ENCODE data around the gene LGI4. TPM values are rescaled to one million over a fixed set of nuclear protein-coding genes. Genes with fewer than 3 reads are reported as not detected.

LGI4 gene
- total RNA-seq = 7.5 TPM
- 5.1 TPM for polyA plus RNA-seq (ENCODE audit: insufficient read depth, low read depth, low replicate concordance)
- long read RNA-seq, donor 1 = 0 reads
- long read RNA-seq, donor 2, partial matches to known transcripts = 5 of 36 reads
- long read RNA-seq, donor 2, other reads (novel, unspliced or antisense) = 31 of 36 reads
- long read RNA-seq, donor 3, partial matches to known transcripts = 0 of 1 reads
- long read RNA-seq, donor 3, other reads (novel, unspliced or antisense) = 0 of 1 reads
- long read RNA-seq, donor 4, partial matches to known transcripts = 0 of 25 reads
- long read RNA-seq, donor 4, other reads (novel, unspliced or antisense) = 25 of 25 reads
- long read RNA-seq, donor 5 = 0 reads
- long read RNA-seq, donor 6 = 0 reads
- long read RNA-seq, donor 7, partial matches to known transcripts = 1 of 4 reads
- long read RNA-seq, donor 7, other reads (novel, unspliced or antisense) = 1 of 4 reads
- long read RNA-seq, donor 8, partial matches to known transcripts = 0 of 1 reads
- long read RNA-seq, donor 8, other reads (novel, unspliced or antisense) = 0 of 1 reads
- long read RNA-seq, donor 9 = 0 reads
- long read RNA-seq, donor 10 = 0 reads

- no peak for TF ChIP-seq CTCF (IDR thresholded peaks at IDR 0.05; ENCODE audit: borderline replicate concordance, extremely low read depth, insufficient read depth)
- DNase-seq = no peak
- no peak for FAIRE-seq
Measured at GRCh38 chr19:35134601-35135242, at the start of gene LGI4. Gene LGI4 (minus strand): TSS chr19:35135059. CDS start chr19:35134680, 379 bp downstream.

DNA sequence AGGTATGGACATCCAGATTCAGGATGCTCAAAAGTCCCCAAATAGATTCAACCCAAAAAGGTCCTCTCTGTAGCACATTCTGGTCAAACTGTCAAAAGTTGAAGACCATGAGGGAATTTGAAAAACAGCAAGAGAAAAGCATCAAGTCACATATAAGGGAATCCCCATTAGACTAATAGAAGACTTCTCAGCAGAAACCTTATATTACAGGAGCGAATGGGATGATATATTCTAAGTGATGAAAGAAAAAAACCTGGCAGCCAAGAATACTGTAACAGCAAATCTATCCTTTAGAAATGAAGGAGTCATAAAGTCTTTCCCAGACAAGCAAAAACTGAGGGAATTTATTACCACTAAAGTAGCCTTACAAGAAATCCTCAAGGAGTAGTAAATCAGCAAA, 49.4 kb upstream of the LGI4 start:
- DNase-seq (no peak), FAIRE-seq (no peak)
- H3K27me3 ChIP-seq (ENCODE audit: control insufficient read depth, insufficient read depth, low read length) = no peaks in the 10 kb centered on the region
- H3K9me3 ChIP-seq (ENCODE audit: control insufficient read depth in 2 of 3, insufficient read depth in 1 of 3, low read length in 3 of 3) = peaks cover 0 to 7% (median 0%) of the 10 kb centered on the region in 3 donors
- intact Hi-C loops (cut with DNase I) = no loop called here
- no peak for TF ChIP-seq CTCF (IDR thresholded peaks at IDR 0.05; ENCODE audit: borderline replicate concordance, extremely low read depth, insufficient read depth)
- H3K27ac ChIP-seq (ENCODE audit: low read depth in 2 of 2, low read length in 2 of 2) = no peak overlapping the region
- no peak overlapping the region for H3K4me3 ChIP-seq (ENCODE audit: low read length in 3 of 3)
- H3K36me3 ChIP-seq (ENCODE audit: control insufficient read depth in 2 of 3, insufficient read depth in 3 of 3, low read length in 3 of 3) = no peaks in the 10 kb centered on the region
- H3K9ac ChIP-seq (ENCODE audit: low read length in 3 of 3) = no peak overlapping the region
- no peaks in the 10 kb centered on the region for H3K4me1 ChIP-seq (ENCODE audit: control insufficient read depth in 2 of 3, insufficient read depth in 2 of 3, low read depth in 1 of 3, low read length in 3 of 3)

More at GRCh38 chr19:35134601-35135242, at the start of gene LGI4:
- no peak within 1 kb of the TSS for H3K4me3 ChIP-seq (ENCODE audit: low read length in 3 of 3)
- no peaks in the 10 kb centered on the region for H3K36me3 ChIP-seq (ENCODE audit: control insufficient read depth in 2 of 3, insufficient read depth in 3 of 3, low read length in 3 of 3)
- intact Hi-C loops (cut with DNase I) = no loop called here
- H3K9me3 ChIP-seq (ENCODE audit: control insufficient read depth in 2 of 3, insufficient read depth in 1 of 3, low read length in 3 of 3) = no peaks in the 10 kb centered on the region
- H3K4me1 ChIP-seq (ENCODE audit: control insufficient read depth in 2 of 3, insufficient read depth in 2 of 3, low read depth in 1 of 3, low read length in 3 of 3) = peaks cover 0 to 6% (median 2%) of the 10 kb centered on the region in 3 donors
- H3K27me3 ChIP-seq (ENCODE audit: control insufficient read depth, insufficient read depth, low read length) = no peaks in the 10 kb centered on the region
- peak within 1 kb of the TSS in 1 of 2 donors; percentile 51 for H3K27ac ChIP-seq (ENCODE audit: low read depth in 2 of 2, low read length in 2 of 2)
- peak within 1 kb of the TSS in 1 of 3 donors; percentile 10 for H3K9ac ChIP-seq (ENCODE audit: low read length in 3 of 3)

DNA sequence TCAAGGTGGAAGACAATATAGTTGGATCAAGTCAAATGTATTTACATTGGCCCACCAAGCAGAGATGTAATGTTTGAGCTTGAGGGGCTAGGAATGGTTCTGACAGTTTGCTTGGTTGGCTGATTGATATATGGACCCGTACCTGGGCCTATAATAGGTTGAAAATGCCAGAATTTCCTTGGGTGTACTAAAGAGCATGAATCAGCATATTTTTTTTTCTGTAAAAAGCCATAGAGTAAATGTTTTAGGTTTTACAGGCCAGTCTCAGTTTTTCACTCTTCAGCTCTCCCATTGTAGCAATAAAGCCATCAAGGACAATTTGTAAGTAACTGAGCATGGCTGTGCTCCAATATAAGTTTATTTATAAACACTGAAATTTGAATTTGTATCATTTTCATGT, 46.5 kb upstream of the LGI4 start:
- H3K27me3 ChIP-seq (ENCODE audit: control insufficient read depth, insufficient read depth, low read length) = no peaks in the 10 kb centered on the region
- no peak overlapping the region for H3K27ac ChIP-seq (ENCODE audit: low read depth in 2 of 2, low read length in 2 of 2)
- DNase-seq = no peak
- no peak for TF ChIP-seq CTCF (IDR thresholded peaks at IDR 0.05; ENCODE audit: borderline replicate concordance, extremely low read depth, insufficient read depth)
- intact Hi-C loops (cut with DNase I) = no loop called here
- H3K36me3 ChIP-seq (ENCODE audit: control insufficient read depth in 2 of 3, insufficient read depth in 3 of 3, low read length in 3 of 3) = no peaks in the 10 kb centered on the region
- H3K9ac ChIP-seq (ENCODE audit: low read length in 3 of 3) = no peak overlapping the region
- H3K4me1 ChIP-seq (ENCODE audit: control insufficient read depth in 2 of 3, insufficient read depth in 2 of 3, low read depth in 1 of 3, low read length in 3 of 3) = no peaks in the 10 kb centered on the region
- H3K9me3 ChIP-seq (ENCODE audit: control insufficient read depth in 2 of 3, insufficient read depth in 1 of 3, low read length in 3 of 3) = peaks cover 0 to 7% (median 0%) of the 10 kb centered on the region in 3 donors
- H3K4me3 ChIP-seq (ENCODE audit: low read length in 3 of 3) = no peak overlapping the region
- no peak for FAIRE-seq

All from kidney (tissue), 22 donors.